Activated T-cell treated with anti-CD3 and anti-CD28 coated beads, Interleukin-2, amount 50 U/mL, for 72 hours (primary cell): ENCODE measurements around the gene GATB. TPM values are rescaled to one million over a fixed set of nuclear protein-coding genes. Genes with fewer than 3 reads are reported as not detected.
A peak's percentile ranks its signal among the peaks of the same experiment; 100 is the strongest.

ENCODE experiments used
- ATAC-seq, 2 donors: fragments of 150-1000 bp; cut with Tn5 transposase; replicated peaks in 1 of 2; 2 replicates each; pipeline ENCODE4 v1.10.0; 2021; ENCODE audit warnings: moderate library complexity in 2 of 2, mild to moderate bottlenecking in 1 of 2
- DNase-seq, 2 donors: peaks; one replicate each; pipeline ENCODE4 v3.0.0; 2021 to 2022; ENCODE audit warnings: mixed read lengths in 1 of 2
- H3K27ac Mint-ChIP-seq: one replicate; pipeline ENCODE4 v1.8.0; 2022; ENCODE audit warnings: mild to moderate bottlenecking, moderate library complexity, mixed read lengths
- H3K27me3 Mint-ChIP-seq: one replicate; pipeline ENCODE4 v1.8.0; 2022; ENCODE audit warnings: low read depth, mixed read lengths
- H3K36me3 Mint-ChIP-seq, 2 donors: one replicate each; pipeline ENCODE4 v1.8.0; 2022; ENCODE audit warnings: mixed read lengths in 2 of 2, mild to moderate bottlenecking in 1 of 2; ENCODE audit not compliant: insufficient read depth in 2 of 2
- H3K4me1 Mint-ChIP-seq: one replicate; pipeline ENCODE4 v1.8.0; 2022; ENCODE audit warnings: low read depth, mixed read lengths
- H3K4me3 Mint-ChIP-seq, 2 donors: one replicate each; pipeline ENCODE4 v1.8.0; 2022; ENCODE audit warnings: mild to moderate bottlenecking in 2 of 2, mixed read lengths in 2 of 2, moderate library complexity in 2 of 2
- H3K9me3 Mint-ChIP-seq, 2 donors: one replicate each; pipeline ENCODE4 v1.8.0; 2022; ENCODE audit warnings: mixed read lengths in 2 of 2
- total RNA-seq, 2 donors: library from RNA; stranded (reverse); gene quantifications; one replicate each; pipeline ENCODE4 v1.2.3, GENCODE V29; 2022

Gene GATB
- total RNA-seq, 2 donors from 2014 or later: 15.4 to 19.5 TPM

- Mint-ChIP-seq H3K27me3 (no peaks in the 10 kb centered on the region), H3K36me3 (no peaks in the 10 kb centered on the region), H3K27ac (peak overlapping the region; percentile 20), H3K9me3 (peaks cover 0 to 1% of the 10 kb centered on the region in 2 donors), H3K4me3 (no peak overlapping the region), H3K4me1 (peaks cover 22% of the 10 kb centered on the region)
- DNase-seq (no peak), ATAC-seq (no peak)
Measured at GRCh38 chr4:151656058-151656457, 104.7 kb downstream of the GATB start.

- ATAC-seq: no peak
- Mint-ChIP-seq H3K4me1 (peaks cover 2% of the 10 kb centered on the region), H3K9me3 (no peaks in the 10 kb centered on the region), H3K27ac (no peak overlapping the region), H3K36me3 (no peaks in the 10 kb centered on the region), H3K27me3 (no peaks in the 10 kb centered on the region), H3K4me3 (no peak overlapping the region)
- no peak for DNase-seq
Measured at GRCh38 chr4:151653548-151653918, 107.3 kb downstream of the GATB start.

- Mint-ChIP-seq H3K9me3 (no peaks in the 10 kb centered on the region), H3K27me3 (no peaks in the 10 kb centered on the region), H3K27ac (no peak overlapping the region), H3K4me3 (no peak overlapping the region), H3K36me3 (no peaks in the 10 kb centered on the region), H3K4me1 (no peaks in the 10 kb centered on the region)
- ATAC-seq (peak; percentile 20 to 70), DNase-seq (no peak)
Measured at GRCh38 chr4:151652841-151653547, 107.8 kb downstream of the GATB start.

GRCh38 chr4:151651496-151651895 is 109.3 kb downstream of the GATB start:
- no peak for ATAC-seq
- H3K36me3 Mint-ChIP-seq: no peaks in the 10 kb centered on the region
- DNase-seq: no peak
- no peaks in the 10 kb centered on the region for H3K9me3 Mint-ChIP-seq
- no peaks in the 10 kb centered on the region for H3K27me3 Mint-ChIP-seq
- no peaks in the 10 kb centered on the region for H3K4me1 Mint-ChIP-seq
- H3K4me3 Mint-ChIP-seq: no peak overlapping the region
- no peak overlapping the region for H3K27ac Mint-ChIP-seq

- Mint-ChIP-seq H3K27me3 (no peaks in the 10 kb centered on the region), H3K9me3 (no peaks in the 10 kb centered on the region), H3K4me1 (peaks cover 4% of the 10 kb centered on the region), H3K36me3 (no peaks in the 10 kb centered on the region), H3K4me3 (no peak overlapping the region), H3K27ac (no peak overlapping the region)
- DNase-seq (no peak), ATAC-seq (no peak)
Measured at GRCh38 chr4:151649479-151649878, 111.3 kb downstream of the GATB start.

- no peak overlapping the region for H3K4me3 Mint-ChIP-seq
- H3K27me3 Mint-ChIP-seq: no peaks in the 10 kb centered on the region
- no peaks in the 10 kb centered on the region for H3K9me3 Mint-ChIP-seq
- DNase-seq (no peak), ATAC-seq (no peak)
- no peaks in the 10 kb centered on the region for H3K36me3 Mint-ChIP-seq
- H3K4me1 Mint-ChIP-seq: peaks cover 5% of the 10 kb centered on the region
- no peak overlapping the region for H3K27ac Mint-ChIP-seq
Measured at GRCh38 chr4:151646322-151646721, 114.5 kb downstream of the GATB start.

GRCh38 chr4:151644622-151645021 is 116.2 kb downstream of the GATB start:
- H3K4me3 Mint-ChIP-seq: no peak overlapping the region
- no peaks in the 10 kb centered on the region for H3K27me3 Mint-ChIP-seq
- H3K27ac Mint-ChIP-seq: no peak overlapping the region
- H3K4me1 Mint-ChIP-seq: peaks cover 5% of the 10 kb centered on the region
- DNase-seq: peak; percentile 19 to 27
- H3K9me3 Mint-ChIP-seq: no peaks in the 10 kb centered on the region
- no peaks in the 10 kb centered on the region for H3K36me3 Mint-ChIP-seq
- ATAC-seq: peak in 1 of 2 donors; percentile 26

GRCh38 chr4:151643564-151643963 is 117.2 kb downstream of the GATB start:
- no peaks in the 10 kb centered on the region for H3K9me3 Mint-ChIP-seq
- ATAC-seq (no peak), DNase-seq (no peak)
- no peaks in the 10 kb centered on the region for H3K27me3 Mint-ChIP-seq
- peaks cover 5% of the 10 kb centered on the region for H3K4me1 Mint-ChIP-seq
- H3K27ac Mint-ChIP-seq: no peak overlapping the region
- no peak overlapping the region for H3K4me3 Mint-ChIP-seq
- H3K36me3 Mint-ChIP-seq: no peaks in the 10 kb centered on the region

- Mint-ChIP-seq H3K4me3 (no peak overlapping the region), H3K9me3 (no peaks in the 10 kb centered on the region), H3K27me3 (no peaks in the 10 kb centered on the region), H3K27ac (no peak overlapping the region), H3K4me1 (peaks cover 5% of the 10 kb centered on the region), H3K36me3 (no peaks in the 10 kb centered on the region)
- ATAC-seq (no peak), DNase-seq (no peak)
Measured at GRCh38 chr4:151641983-151642382, 118.8 kb downstream of the GATB start.

- no peaks in the 10 kb centered on the region for H3K27me3 Mint-ChIP-seq
- H3K27ac Mint-ChIP-seq: no peak overlapping the region
- DNase-seq: no peak
- peaks cover 5% of the 10 kb centered on the region for H3K4me1 Mint-ChIP-seq
- no peak overlapping the region for H3K4me3 Mint-ChIP-seq
- H3K9me3 Mint-ChIP-seq: no peaks in the 10 kb centered on the region
- ATAC-seq: peak in 1 of 2 donors; percentile 47
- no peaks in the 10 kb centered on the region for H3K36me3 Mint-ChIP-seq
Measured at GRCh38 chr4:151641167-151641566, 119.6 kb downstream of the GATB start.

- H3K4me3 Mint-ChIP-seq: no peak overlapping the region
- H3K27me3 Mint-ChIP-seq: no peaks in the 10 kb centered on the region
- peaks cover 5% of the 10 kb centered on the region for H3K4me1 Mint-ChIP-seq
- ATAC-seq (no peak), DNase-seq (no peak)
- H3K27ac Mint-ChIP-seq: no peak overlapping the region
- no peaks in the 10 kb centered on the region for H3K9me3 Mint-ChIP-seq
- no peaks in the 10 kb centered on the region for H3K36me3 Mint-ChIP-seq
Measured at GRCh38 chr4:151640381-151640780, 120.4 kb downstream of the GATB start.

- no peaks in the 10 kb centered on the region for H3K36me3 Mint-ChIP-seq
- ATAC-seq (no peak), DNase-seq (no peak)
- H3K27me3 Mint-ChIP-seq: no peaks in the 10 kb centered on the region
- no peak overlapping the region for H3K27ac Mint-ChIP-seq
- no peaks in the 10 kb centered on the region for H3K4me1 Mint-ChIP-seq
- H3K4me3 Mint-ChIP-seq: no peak overlapping the region
- no peaks in the 10 kb centered on the region for H3K9me3 Mint-ChIP-seq
Measured at GRCh38 chr4:151638295-151638858, 122.4 kb downstream of the GATB start.

GRCh38 chr4:151631349-151631748 is 129.5 kb downstream of the GATB start:
- no peaks in the 10 kb centered on the region for H3K4me1 Mint-ChIP-seq
- ATAC-seq: no peak
- no peaks in the 10 kb centered on the region for H3K36me3 Mint-ChIP-seq
- peaks cover 18% of the 10 kb centered on the region for H3K27me3 Mint-ChIP-seq
- DNase-seq: no peak
- H3K9me3 Mint-ChIP-seq: no peaks in the 10 kb centered on the region
- H3K4me3 Mint-ChIP-seq: no peak overlapping the region
- H3K27ac Mint-ChIP-seq: no peak overlapping the region
